Placental pericyte (primary cell): Measurements from ENCODE around the gene MYRFL. TPM values are rescaled to one million over a fixed set of nuclear protein-coding genes. Genes with fewer than 3 reads are reported as not detected.

Source experiments
- total RNA-seq: library from RNA; depleted of rRNA; stranded (reverse); fragments of >200 nt; gene quantifications from 2 replicates; pipeline ENCODE4 v1.2.3, GENCODE V29; 2012

The MYRFL gene
- not detected in 2 replicates for total RNA-seq

GRCh38 chr12:69824966-69825560, at the start of gene MYRFL:
Gene MYRFL, plus strand, starts transcription at chr12:69825227. Its CDS starts 291 bp downstream, at chr12:69825518.

Other genes with a start within 250 kb of the MYRFL start
- 209 and 390 TPM in 2 replicates for gene CCT2, start 239.8 kb upstream of the MYRFL start, total RNA-seq
- gene LRRC10, start 214.3 kb upstream of the MYRFL start, total RNA-seq: not detected in 2 replicates
- gene BEST3, start 125.9 kb upstream of the MYRFL start, total RNA-seq: 0.22 and 0.43 TPM in 2 replicates
- 13.9 and 16.0 TPM in 2 replicates for gene RAB3IP, start 86.4 kb upstream of the MYRFL start, total RNA-seq